Measurements from ENCODE around the gene TULP4. TPM values are rescaled to one million over a fixed set of nuclear protein-coding genes. Genes with fewer than 3 reads are reported as not detected.

Gene TULP4
- total and polyA plus RNA-seq, 2 of the 8 experiments (the other 6 are each of a cell fraction or from before 2014, with no cell fraction given): 7.7 to 51.6 TPM

DNA sequence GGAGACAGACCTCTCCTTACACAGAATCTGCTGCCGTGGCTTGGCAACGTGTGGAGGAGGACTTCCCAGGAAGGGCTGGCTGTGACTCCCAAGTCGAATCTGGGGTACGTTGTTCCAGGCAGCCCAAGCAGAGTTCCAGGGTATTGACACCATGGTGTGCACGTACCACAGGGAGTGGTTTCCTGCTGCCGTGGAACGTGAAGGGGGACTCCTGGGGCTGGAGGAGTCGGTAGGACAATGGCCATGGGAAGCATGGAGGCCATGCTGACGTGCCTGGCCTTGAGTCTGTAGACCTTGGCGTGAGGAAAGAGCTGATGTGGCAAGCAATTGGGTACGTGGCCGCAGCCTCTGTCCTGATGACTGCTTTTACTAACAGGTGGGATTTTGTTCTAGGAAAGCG lies 119.3 kb downstream of the TULP4 start:
- no peak for FAIRE-seq
- POLR2A ChIA-PET (ENCODE audit: partially characterized antibody): no interaction called here
- no peak for TF ChIP-seq SAP30 (IDR thresholded peaks at IDR 0.05; ENCODE audit: insufficient read depth, insufficient replicate concordance, low read length)
- no peak for TF ChIP-seq BACH1 (IDR thresholded peaks at IDR 0.05; ENCODE audit: low read length)
- TF ChIP-seq, protein P1, sequence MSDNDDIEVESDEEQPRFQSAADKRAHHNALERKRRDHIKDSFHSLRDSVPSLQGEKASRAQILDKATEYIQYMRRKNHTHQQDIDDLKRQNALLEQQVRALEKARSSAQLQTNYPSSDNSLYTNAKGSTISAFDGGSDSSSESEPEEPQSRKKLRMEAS (IDR thresholded peaks at IDR 0.05): no peak

More for the DNA sequence above, 119.3 kb downstream of the TULP4 start:
- Histone ChIP-seq H2BK20ac (ENCODE audit: low read length) (no peak overlapping the region), H2BK12ac (ENCODE audit: low read depth, low read length) (no peak overlapping the region), H2BK120ac (replicated peaks; ENCODE audit: low read depth, low read length) (peak overlapping the region; percentile 67), H3K4ac (replicated peaks; ENCODE audit: insufficient read length, low read depth, low read length) (no peak overlapping the region), H3K9ac (replicated peaks in 1 of 4; ENCODE audit: extremely low read depth in 1 of 4, low read depth in 3 of 4, low read length in 3 of 4) (no peak overlapping the region), H4K20me1 (replicated peaks in 1 of 2; ENCODE audit: control insufficient read depth in 1 of 2, insufficient read depth in 2 of 2, low read length in 2 of 2) (no peaks in the 10 kb centered on the region), H3K27ac (ENCODE audit: low read depth, low read length) (no peak overlapping the region), H3K79me2 (ENCODE audit: control insufficient read depth in 1 of 2, insufficient read depth in 2 of 2, low read length in 2 of 2) (no peaks in the 10 kb centered on the region), H4K5ac (ENCODE audit: insufficient read length, low read depth, low read length) (no peak overlapping the region), H3K79me1 (ENCODE audit: low read depth, low read length) (no peaks in the 10 kb centered on the region; the same call in 1 of the 2 replicates), H2AFZ (ENCODE audit: low read length) (no peak overlapping the region), H2BK15ac (ENCODE audit: low read length) (no peak overlapping the region), H3K23me2 (ENCODE audit: low read depth, low read length) (no peaks in the 10 kb centered on the region), H3K14ac (ENCODE audit: insufficient read length) (no peak overlapping the region), H3K36me3 (ENCODE audit: control insufficient read depth in 2 of 4, insufficient read depth in 4 of 4, low read length in 3 of 4) (0 out of 8 replicates have a peak, but pooled peaks cover 0 to 2% (median 0%) of the 10 kb centered on the region in 4 experiments), H3K27me3 (replicated peaks in 1 of 4; ENCODE audit: control insufficient read depth in 3 of 4, extremely low read depth in 1 of 4, insufficient read depth in 3 of 4, low read length in 3 of 4) (no peaks in the 10 kb centered on the region), H3K18ac (ENCODE audit: extremely low read depth, low read length) (no peak overlapping the region), H3K23ac (ENCODE audit: insufficient read length) (no peak overlapping the region), H2BK5ac (ENCODE audit: low read depth, low read length) (no peak overlapping the region), H3K4me2 (ENCODE audit: insufficient read depth in 1 of 2, low read depth in 2 of 2, low read length in 2 of 2) (no peak overlapping the region), H2AK5ac (ENCODE audit: low read depth, low read length) (peak overlapping the region; percentile 67; the same call in 1 of the 2 replicates), H3K4me3 (ENCODE audit: extremely low read depth in 1 of 4, insufficient read depth in 2 of 4, low read depth in 3 of 4, low read length in 4 of 4) (no peak overlapping the region), H3K4me1 (replicated peaks in 1 of 4; ENCODE audit: control insufficient read depth in 3 of 4, insufficient read depth in 4 of 4, low read length in 3 of 4) (no peaks in the 10 kb centered on the region), H4K91ac (replicated peaks; ENCODE audit: insufficient read length, low read length) (no peak overlapping the region), H3K56ac (replicated peaks; ENCODE audit: insufficient read length, low read depth, low read length) (no peak overlapping the region), H4K8ac (ENCODE audit: extremely low read depth, insufficient read depth, low read length) (peak overlapping the region; percentile 59; the same call in 1 of the 2 replicates), H3K9me3 (ENCODE audit: insufficient read depth in 2 of 2, low read depth in 1 of 2, low read length in 1 of 2) (no peaks in the 10 kb centered on the region)
- no peak for DNase-seq (ENCODE audit: low read depth in 1 of 2, low spot score in 2 of 2)
- WGBS, 2 experiments (ENCODE audit: extremely low coverage in 1 of 2, insufficient coverage in 1 of 2, insufficient read length in 1 of 2, insufficient replicate concordance in 2 of 2, low coverage in 1 of 2, low lambda C conversion rate in 2 of 2, missing lambda C conversion rate in 1 of 2): 81% methylated on average over 13 of the region's 13 CpGs; no CpG with 5 or more reads in 1 of the 2 experiments
- CTCF ChIA-PET (ENCODE audit: partially characterized antibody): no interaction called here
